GM13976 (cell line): Measurements from ENCODE around the gene PACS2.
A peak's percentile ranks its signal among the peaks of the same experiment; 100 is the strongest.
"Not testable (repeated sequence)": the region's sequence is repeated elsewhere in the genome, so short reads cannot be mapped to it uniquely, and the experiment has no call there.

ENCODE experiments used
- DNase-seq: peaks from one replicate; pipeline ENCODE4 v3.0.0; 2012; ENCODE audit warnings: low spot score
- in situ Hi-C: fragments of 300-500 bp; cut with MboI; formaldehyde crosslinking; loops from one replicate; pipeline ENCODE4 v1.12.0; 2022; ENCODE audit warnings: low sequenced_read_pairs, mixed read lengths, inconsistent platforms; ENCODE audit not compliant: unreplicated experiment
- TF ChIP-seq, protein P1 (sequence below): IDR thresholded peaks from 2 replicates; pipeline ENCODE4 v1.5.1; 2012; ENCODE audit warnings: borderline replicate concordance, mild to moderate bottlenecking; ENCODE audit not compliant: insufficient read depth; ENCODE audit errors: extremely low read depth, missing control alignments, control extremely low read depth

The PACS2 gene

GRCh38 chr14:105282098-105282725, 32.3 kb upstream of the PACS2 start:
- TF ChIP-seq, protein P1, sequence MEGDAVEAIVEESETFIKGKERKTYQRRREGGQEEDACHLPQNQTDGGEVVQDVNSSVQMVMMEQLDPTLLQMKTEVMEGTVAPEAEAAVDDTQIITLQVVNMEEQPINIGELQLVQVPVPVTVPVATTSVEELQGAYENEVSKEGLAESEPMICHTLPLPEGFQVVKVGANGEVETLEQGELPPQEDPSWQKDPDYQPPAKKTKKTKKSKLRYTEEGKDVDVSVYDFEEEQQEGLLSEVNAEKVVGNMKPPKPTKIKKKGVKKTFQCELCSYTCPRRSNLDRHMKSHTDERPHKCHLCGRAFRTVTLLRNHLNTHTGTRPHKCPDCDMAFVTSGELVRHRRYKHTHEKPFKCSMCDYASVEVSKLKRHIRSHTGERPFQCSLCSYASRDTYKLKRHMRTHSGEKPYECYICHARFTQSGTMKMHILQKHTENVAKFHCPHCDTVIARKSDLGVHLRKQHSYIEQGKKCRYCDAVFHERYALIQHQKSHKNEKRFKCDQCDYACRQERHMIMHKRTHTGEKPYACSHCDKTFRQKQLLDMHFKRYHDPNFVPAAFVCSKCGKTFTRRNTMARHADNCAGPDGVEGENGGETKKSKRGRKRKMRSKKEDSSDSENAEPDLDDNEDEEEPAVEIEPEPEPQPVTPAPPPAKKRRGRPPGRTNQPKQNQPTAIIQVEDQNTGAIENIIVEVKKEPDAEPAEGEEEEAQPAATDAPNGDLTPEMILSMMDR: no peak
- no peak for DNase-seq
- in situ Hi-C loops: no loop called here

- DNase-seq: no peak
- in situ Hi-C loops: no loop called here
- TF ChIP-seq, protein P1: no peak
These were observed 31.5 kb upstream of the PACS2 start for GRCh38 chr14:105283028-105283427.

DNA sequence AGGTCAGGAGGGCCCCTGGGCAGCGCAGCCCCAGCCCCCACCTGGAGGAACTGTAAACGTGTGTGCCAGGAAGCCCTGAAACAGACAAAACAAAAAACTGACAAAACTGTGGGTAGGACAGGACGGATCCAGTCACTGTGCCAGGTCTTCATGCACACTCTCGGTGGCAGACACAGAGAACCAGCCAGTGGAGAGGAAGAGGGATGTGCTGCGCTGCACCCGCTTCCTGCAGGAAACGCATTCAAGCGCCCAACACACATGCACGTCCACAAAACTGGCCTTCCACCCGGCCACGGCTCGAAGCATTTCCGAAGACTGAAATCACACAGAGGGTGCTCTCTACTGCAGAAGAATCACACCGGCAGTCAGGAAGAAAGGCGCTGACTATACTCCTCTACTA, 30.6 kb upstream of the PACS2 start:
- TF ChIP-seq, protein P1: no peak
- in situ Hi-C loops: no loop called here

DNA sequence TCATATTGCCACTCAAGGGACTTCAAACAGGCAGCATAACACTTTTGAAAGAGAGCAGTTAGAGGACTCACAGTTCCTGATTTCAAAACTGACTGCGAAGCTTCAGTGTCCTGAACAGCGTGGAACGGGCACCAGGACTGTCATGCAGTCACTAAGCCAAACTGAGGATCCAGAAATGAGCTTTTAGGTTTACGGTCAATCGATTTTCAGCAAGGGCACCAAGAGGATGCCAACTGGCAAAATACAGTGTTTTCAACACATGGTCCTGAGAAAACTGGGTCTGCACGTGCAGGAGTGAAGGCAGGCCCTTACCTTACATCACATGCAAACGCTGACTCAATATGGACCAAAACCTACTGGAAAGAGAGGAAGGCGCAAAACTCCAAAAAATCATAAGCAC, 29.4 kb upstream of the PACS2 start:
- TF ChIP-seq, protein P1: no peak
- DNase-seq: no peak
- in situ Hi-C loops: no loop called here

More for the DNA sequence above, 30.6 kb upstream of the PACS2 start:
- DNase-seq: no peak

- TF ChIP-seq, protein P1: no peak
- in situ Hi-C loops: no loop called here
- DNase-seq: peak; percentile 11
These were observed 27.8 kb upstream of the PACS2 start for GRCh38 chr14:105286759-105287144.

GRCh38 chr14:105287249-105288102, 27.1 kb upstream of the PACS2 start:
- no peak for DNase-seq
- TF ChIP-seq, protein P1: no peak
- in situ Hi-C loops: no loop called here

DNA sequence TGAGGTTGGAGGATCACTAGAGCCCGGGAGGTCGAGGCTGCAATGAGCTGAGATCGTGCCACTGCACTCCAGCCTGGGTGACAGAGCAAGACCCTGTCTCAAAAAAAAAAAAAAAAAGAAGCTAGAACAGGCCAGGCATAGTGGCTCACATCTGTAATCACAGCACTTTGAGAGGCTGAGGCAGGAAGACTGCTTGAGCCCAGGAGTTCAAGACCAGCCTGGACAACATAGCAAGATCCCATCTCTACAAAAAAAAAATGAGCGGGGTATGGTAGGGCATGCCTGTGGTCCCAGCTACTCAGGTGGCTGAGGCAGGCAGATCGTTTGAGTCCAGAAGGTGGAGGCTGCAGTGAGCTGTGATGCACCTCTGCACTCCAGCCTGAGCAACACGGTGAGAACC, 25.6 kb upstream of the PACS2 start:
- DNase-seq, in situ Hi-C loops: not testable (repeated sequence)
